H1 (cell line): ENCODE measurements around the gene ADAMTS3. TPM values are rescaled to one million over a fixed set of nuclear protein-coding genes. Genes with fewer than 3 reads are reported as not detected.

ENCODE experiments used
- CTCF ChIA-PET: fragments of 300-600 bp; sonication (Branson Sonifier 250); formaldehyde crosslinking; loops from one replicate; lab custom pipeline; 2021; ENCODE audit not compliant: partially characterized antibody; lab: Charles Lee
- POLR2A ChIA-PET: fragments of 300-600 bp; sonication (Branson Sonifier 250); formaldehyde crosslinking; loops from one replicate; lab custom pipeline; 2021; ENCODE audit warnings: inconsistent platforms; ENCODE audit not compliant: partially characterized antibody; lab: Charles Lee
- DNase-seq, 2 experiments: peaks; one replicate each; pipeline versions ENCODE4 v3.0.0 to v3.0.0-alpha.2; 2010 to 2022; ENCODE audit warnings: low spot score in 2 of 2, low read depth in 1 of 2, mixed read lengths in 1 of 2
- FAIRE-seq: peaks from 2 replicates; lab custom pipeline; 2011; peaks lifted over from hg19 to GRCh38; lab: Jason Lieb, UNC
- H2AFZ ChIP-seq: 2 replicates; pipeline ENCODE4 v1.8.1; 2012; ENCODE audit warnings: low read length, inconsistent platforms
- H2AK5ac ChIP-seq: 2 replicates; pipeline ENCODE4 v1.6.1; 2013; ENCODE audit warnings: low read depth, low read length
- H2BK120ac ChIP-seq: replicated peaks from 2 replicates; pipeline ENCODE3; 2013; ENCODE audit warnings: low read depth, low read length, inconsistent platforms
- H2BK12ac ChIP-seq: 2 replicates; pipeline ENCODE4 v1.6.1; 2013; ENCODE audit warnings: low read depth, low read length
- H2BK15ac ChIP-seq: 2 replicates; pipeline ENCODE4 v1.6.1; 2013; ENCODE audit warnings: low read length
- H2BK20ac ChIP-seq: 2 replicates; pipeline ENCODE4 v1.6.1; 2013; ENCODE audit warnings: low read length
- H2BK5ac ChIP-seq: 2 replicates; pipeline ENCODE4 v1.6.1; 2013; ENCODE audit warnings: low read depth, low read length
- H3K14ac ChIP-seq: 2 replicates; pipeline ENCODE4 v1.6.1; 2013; ENCODE audit warnings: inconsistent platforms; ENCODE audit not compliant: insufficient read length
- H3K18ac ChIP-seq: 2 replicates; pipeline ENCODE4 v1.6.1; 2013; ENCODE audit warnings: low read length; ENCODE audit errors: extremely low read depth
- H3K23ac ChIP-seq: 2 replicates; pipeline ENCODE4 v1.6.1; 2013; ENCODE audit warnings: inconsistent platforms; ENCODE audit not compliant: insufficient read length
- H3K23me2 ChIP-seq: 2 replicates; pipeline ENCODE4 v1.6.1; 2013; ENCODE audit warnings: low read depth, low read length
- H3K27ac ChIP-seq: 2 replicates; pipeline ENCODE4 v1.6.1; 2011; ENCODE audit warnings: low read depth, low read length, inconsistent platforms
- H3K27me3 ChIP-seq, 4 experiments: replicated peaks in 1 of 4; 1 replicate in 1 of 4; 2 replicates in 3 of 4; pipeline versions ENCODE4 v1.6.1 to v1.8.1; 2011 to 2013; ENCODE audit warnings: low read length in 3 of 4, mild to moderate bottlenecking in 3 of 4, inconsistent platforms in 2 of 4, mixed read lengths in 2 of 4, moderate library complexity in 1 of 4; ENCODE audit not compliant: control insufficient read depth in 3 of 4, insufficient read depth in 3 of 4; ENCODE audit errors: extremely low read depth in 1 of 4
- H3K36me3 ChIP-seq, 4 experiments: 2 replicates each; pipeline versions ENCODE4 v1.6.1 to v1.8.1; 2011 to 2013; ENCODE audit warnings: mild to moderate bottlenecking in 4 of 4, low read length in 3 of 4, moderate library complexity in 2 of 4, control low read depth in 1 of 4, inconsistent platforms in 1 of 4; ENCODE audit not compliant: insufficient read depth in 4 of 4, control insufficient read depth in 2 of 4
- H3K4ac ChIP-seq: replicated peaks from 2 replicates; pipeline ENCODE3; 2013; ENCODE audit warnings: low read length, low read depth, mixed read lengths, inconsistent platforms; ENCODE audit not compliant: insufficient read length
- H3K4me1 ChIP-seq, 4 experiments: replicated peaks in 1 of 4; 1 replicate in 1 of 4; 2 replicates in 3 of 4; pipeline versions ENCODE4 v1.6.1 to v1.8.1; 2011 to 2013; ENCODE audit warnings: low read length in 3 of 4, inconsistent platforms in 2 of 4, mixed read lengths in 1 of 4; ENCODE audit not compliant: insufficient read depth in 4 of 4, control insufficient read depth in 3 of 4
- H3K4me2 ChIP-seq, 2 experiments: 2 replicates each; pipeline versions ENCODE4 v1.6.1 to v1.8.1; 2011 to 2013; ENCODE audit warnings: low read depth in 2 of 2, low read length in 2 of 2, control low read depth in 1 of 2, inconsistent platforms in 1 of 2, mild to moderate bottlenecking in 1 of 2; ENCODE audit not compliant: insufficient read depth in 1 of 2
- H3K4me3 ChIP-seq, 4 experiments: fragments of 200-600, 300-600 bp in 1 of 4; sonication (generic), shearing (Covaris generic), sonication (Bioruptor Twin) in 1 of 4; 2 replicates each; pipeline versions ENCODE4 v1.5.1 to v1.8.1; 2011 to 2016; ENCODE audit warnings: low read length in 4 of 4, low read depth in 3 of 4, control low read depth in 2 of 4, inconsistent platforms in 2 of 4, mild to moderate bottlenecking in 2 of 4, mixed read lengths in 1 of 4, moderate library complexity in 1 of 4; ENCODE audit not compliant: insufficient read depth in 2 of 4; ENCODE audit errors: extremely low read depth in 1 of 4
- H3K56ac ChIP-seq: replicated peaks from 2 replicates; pipeline ENCODE3; 2013; ENCODE audit warnings: low read depth, mild to moderate bottlenecking, mixed read lengths, low read length, inconsistent platforms; ENCODE audit not compliant: insufficient read length
- H3K79me1 ChIP-seq: 2 replicates; pipeline ENCODE4 v1.6.1; 2013; ENCODE audit warnings: low read depth, low read length, control low read depth
- H3K79me2 ChIP-seq, 2 experiments: 2 replicates each; pipeline versions ENCODE4 v1.6.1 to v1.8.1; 2012 to 2013; ENCODE audit warnings: low read length in 2 of 2, mild to moderate bottlenecking in 2 of 2, inconsistent platforms in 1 of 2; ENCODE audit not compliant: insufficient read depth in 2 of 2, control insufficient read depth in 1 of 2
- H3K9ac ChIP-seq, 4 experiments: replicated peaks in 1 of 4; 1 replicate in 1 of 4; 2 replicates in 3 of 4; pipeline versions ENCODE4 v1.6.1 to v1.8.1; 2011 to 2013; ENCODE audit warnings: low read depth in 3 of 4, low read length in 3 of 4, control low read depth in 2 of 4, mild to moderate bottlenecking in 2 of 4, moderate library complexity in 2 of 4, inconsistent platforms in 1 of 4; ENCODE audit errors: extremely low read depth in 1 of 4
- H3K9me3 ChIP-seq, 2 experiments: 2 replicates each; pipeline versions ENCODE4 v1.6.1 to v1.8.1; 2012 to 2013; ENCODE audit warnings: mild to moderate bottlenecking in 2 of 2, moderate library complexity in 2 of 2, control low read depth in 1 of 2, inconsistent platforms in 1 of 2, low read depth in 1 of 2, low read length in 1 of 2, mixed read lengths in 1 of 2; ENCODE audit not compliant: insufficient read depth in 2 of 2
- H4K20me1 ChIP-seq, 2 experiments: replicated peaks in 1 of 2; 2 replicates each; pipeline versions ENCODE3 to v1.8.1; 2011 to 2013; ENCODE audit warnings: inconsistent platforms in 2 of 2, low read length in 2 of 2, mild to moderate bottlenecking in 1 of 2; ENCODE audit not compliant: insufficient read depth in 2 of 2, control insufficient read depth in 1 of 2
- H4K5ac ChIP-seq: 2 replicates; pipeline ENCODE4 v1.6.1; 2013; ENCODE audit warnings: low read length, low read depth, mixed read lengths, inconsistent platforms; ENCODE audit not compliant: insufficient read length
- H4K8ac ChIP-seq: 2 replicates; pipeline ENCODE4 v1.8.0; 2013; ENCODE audit warnings: mild to moderate bottlenecking, moderate library complexity, low read length, inconsistent platforms; ENCODE audit not compliant: insufficient read depth; ENCODE audit errors: extremely low read depth
- H4K91ac ChIP-seq: replicated peaks from 2 replicates; pipeline ENCODE3; 2013; ENCODE audit warnings: low read length, mixed read lengths, inconsistent platforms; ENCODE audit not compliant: insufficient read length
- ASH2L ChIP-seq: fragments of 200-600, 300-600 bp; sonication (generic); IDR thresholded peaks from one replicate; pipeline ENCODE4 v1.7.1; 2017; ENCODE audit warnings: low read length
- ATF2 ChIP-seq: IDR thresholded peaks from 2 replicates; pipeline ENCODE4 v1.6.1; 2012; ENCODE audit warnings: low read length, inconsistent platforms
- BRCA1 ChIP-seq: IDR thresholded peaks from 2 replicates; pipeline ENCODE4 v1.6.1; 2012; ENCODE audit warnings: low read depth, low read length, improper control_type of control experiment
- JUND ChIP-seq: IDR thresholded peaks from 2 replicates; pipeline ENCODE4 v1.6.1; 2011; ENCODE audit warnings: mild to moderate bottlenecking, improper control_type of control experiment, low read length
- KDM4A ChIP-seq: IDR thresholded peaks from one replicate; pipeline ENCODE4 v1.7.1; 2012; ENCODE audit warnings: low read depth, mild to moderate bottlenecking, moderate library complexity, low read length, inconsistent platforms; ENCODE audit not compliant: severe bottlenecking
- PHF8 ChIP-seq: fragments of 200-600 bp; sonication (generic); conservative IDR thresholded peaks from 2 replicates; pipeline ENCODE4 v1.7.1; 2012; ENCODE audit warnings: low read depth, mild to moderate bottlenecking, inconsistent platforms, low read length, moderate library complexity
- RAD21 ChIP-seq, 2 experiments: IDR thresholded peaks in 1 of 2; conservative IDR thresholded peaks in 1 of 2; 2 replicates each; pipeline ENCODE4 v1.6.1; 2011; ENCODE audit warnings: low read depth in 2 of 2, low read length in 2 of 2, improper control_type of control experiment in 1 of 2, inconsistent platforms in 1 of 2, mild to moderate bottlenecking in 1 of 2, moderate library complexity in 1 of 2
- RBBP5 ChIP-seq: IDR thresholded peaks from 2 replicates; pipeline ENCODE4 v1.7.1; 2012; ENCODE audit warnings: low read depth, mild to moderate bottlenecking, inconsistent platforms, low read length, moderate library complexity, borderline replicate concordance
- RXRA ChIP-seq: IDR thresholded peaks from 2 replicates; pipeline ENCODE4 v1.6.1; 2011; ENCODE audit warnings: low read depth, mild to moderate bottlenecking, low read length, moderate library complexity; ENCODE audit not compliant: insufficient read depth
- SIN3A ChIP-seq, 2 experiments: IDR thresholded peaks in 1 of 2; conservative IDR thresholded peaks in 1 of 2; 2 replicates each; pipeline ENCODE4 v1.6.1; 2011 to 2012; ENCODE audit warnings: low read length in 2 of 2, improper control_type of control experiment in 1 of 2, low read depth in 1 of 2, mild to moderate bottlenecking in 1 of 2
- TAF1 ChIP-seq: IDR thresholded peaks from 2 replicates; pipeline ENCODE4 v1.6.1; 2011; ENCODE audit warnings: mild to moderate bottlenecking, low read depth, low read length
- WGBS, 2 experiments: shearing (Covaris generic) in 1 of 2; methylation state at CpG; one replicate each; pipeline versions ENCODE4 v1.1.6 to v1.1.7; 2013 to 2015; ENCODE audit warnings: low lambda C conversion rate in 2 of 2, mixed read lengths in 2 of 2, inconsistent platforms in 1 of 2, low coverage in 1 of 2, missing lambda C conversion rate in 1 of 2; ENCODE audit not compliant: insufficient replicate concordance in 2 of 2, insufficient coverage in 1 of 2, insufficient read length in 1 of 2; ENCODE audit errors: extremely low coverage in 1 of 2, missing lambda C conversion rate in 1 of 2; 5-methylcytosine and 5-hydroxymethylcytosine counted together
- polyA plus RNA-seq, 7 experiments: library from polyadenylated mRNA; depleted of rRNA in 3 of 7; stranded (reverse) in 5 of 7; unstranded in 2 of 7; fragments of >200 nt in 5 of 7; fragments of 200-250 nt in 2 of 7; gene quantifications; 1 replicate in 5 of 7; 2 replicates in 1 of 7; 4 replicates in 1 of 7; pipeline versions ENCODE4 v1.2.1 to v1.2.3, GENCODE V29; 2011 to 2013; ENCODE audit warnings: missing spikeins in 2 of 7, mixed read lengths in 2 of 7
- total RNA-seq: library from RNA; stranded (reverse); fragmentation: NEBNext Ultra II Directional; extraction: Animal tissue kit (Norgen Biotek cat#: 25700); gene quantifications from 2 replicates; pipeline ENCODE4 v1.2.1, GENCODE V29; 2021

Gene ADAMTS3
- total and polyA plus RNA-seq, 2 of the 8 experiments (the other 6 are each of a cell fraction or from before 2014, with no cell fraction given), result 1.3 to 3.4 TPM

DNA sequence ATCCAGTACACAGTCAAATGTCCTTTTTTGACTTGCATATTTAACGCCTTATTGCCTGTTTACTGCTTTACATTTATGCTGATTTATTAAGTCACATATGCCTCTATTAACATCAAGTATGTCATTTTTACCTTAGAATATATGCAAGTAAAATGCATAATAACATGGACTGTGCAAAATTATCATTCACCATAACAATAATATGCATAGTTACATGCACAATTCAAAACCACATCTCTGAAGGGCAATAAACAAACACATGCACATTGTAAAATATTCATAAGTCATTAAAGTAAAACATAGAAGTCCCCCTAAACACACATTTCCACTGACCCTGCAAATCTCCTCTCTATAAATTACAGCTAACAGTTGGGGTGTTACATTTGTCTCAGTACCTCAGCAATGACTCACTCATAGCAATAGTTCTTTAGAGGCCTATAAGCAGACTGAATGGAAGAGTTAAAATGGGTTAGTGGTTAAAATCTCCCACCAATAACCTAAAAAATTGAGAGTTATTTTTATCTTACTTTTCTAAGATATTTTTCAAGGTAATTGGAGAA is 61.1 kb downstream of the ADAMTS3 start:
- no peak overlapping the region for H4K91ac ChIP-seq
- no peak overlapping the region for H3K27ac ChIP-seq
- peaks cover 0 to 3% of the 10 kb centered on the region in 2 experiments; a peak in 1 of 4 replicates for H3K9me3 ChIP-seq
- no peak overlapping the region for H4K8ac ChIP-seq
- H3K27me3 ChIP-seq, result no peaks in the 10 kb centered on the region
- no peak overlapping the region for H3K56ac ChIP-seq
- no peaks in the 10 kb centered on the region for H3K36me3 ChIP-seq
- H2AFZ ChIP-seq, result no peak overlapping the region
- WGBS, 2 experiments, result 82% methylated on average over 1 of the region's 1 CpG; no CpG with 5 or more reads in 1 of the 2 experiments
- ChIA-PET CTCF (interaction anchor here (0.6 to 0.9 kb wide), 2 partner anchors 10 to 11 kb away, joined by 3 read pairs; no protein-coding TSS in a partner anchor), POLR2A (no interaction called here)
- no peak overlapping the region for H2BK12ac ChIP-seq
- H3K23me2 ChIP-seq, result no peaks in the 10 kb centered on the region
- no peak overlapping the region for H3K4me3 ChIP-seq
- H2BK20ac ChIP-seq, result no peak overlapping the region
- no peak overlapping the region for H3K14ac ChIP-seq
- no peak overlapping the region for H3K4me2 ChIP-seq
- DNase-seq (no peak), FAIRE-seq (no peak)
- H3K23ac ChIP-seq, result no peak overlapping the region
- no peak overlapping the region for H3K9ac ChIP-seq
- H3K79me2 ChIP-seq, result no peaks in the 10 kb centered on the region
- peaks cover 0 to 2% (median under 1%) of the 10 kb centered on the region in 4 experiments; a peak in 2 of 7 replicates for H3K4me1 ChIP-seq
- no peak overlapping the region for H2AK5ac ChIP-seq
- H2BK120ac ChIP-seq, result no peak overlapping the region
- no peak overlapping the region for H4K5ac ChIP-seq
- H2BK15ac ChIP-seq, result no peak overlapping the region
- H3K18ac ChIP-seq, result no peak overlapping the region
- no peak overlapping the region for H3K4ac ChIP-seq
- no peak overlapping the region for H2BK5ac ChIP-seq
- no peaks in the 10 kb centered on the region for H4K20me1 ChIP-seq
- H3K79me1 ChIP-seq, result no peaks in the 10 kb centered on the region
- no peak for TF ChIP-seq RAD21 (IDR thresholded peaks at IDR 0.05 in 1 of 2, conservative IDR thresholded peaks at IDR 0.05 in 1 of 2; ENCODE audit: low read depth in 2 of 2, low read length in 2 of 2)
- no peak for TF ChIP-seq TAF1
- TF ChIP-seq BRCA1, result no peak
- TF ChIP-seq PHF8, result no peak
- TF ChIP-seq ATF2, result no peak
- no peak for TF ChIP-seq SIN3A (conservative IDR thresholded peaks at IDR 0.05 in 1 of 2, IDR thresholded peaks at IDR 0.05 in 1 of 2; ENCODE audit: low read depth in 1 of 2, low read length in 2 of 2)
- TF ChIP-seq KDM4A, result no peak
- TF ChIP-seq RBBP5, result no peak
- TF ChIP-seq RXRA, result no peak
- no peak for TF ChIP-seq JUND
- no peak for TF ChIP-seq ASH2L
